ENCODE results near the gene GRID2. TPM values are rescaled to one million over a fixed set of nuclear protein-coding genes. Genes with fewer than 3 reads are reported as not detected.

Gene GRID2
- total and polyA plus RNA-seq, 2 of the 4 experiments (the other 2 are of a cell fraction): under 0.01 TPM; not detected in 1

GRCh38 chr4:93187892-93188291 lies 884.1 kb downstream of the GRID2 start:
- no peak overlapping the region for H4K8ac ChIP-seq (ENCODE audit: low read depth in 2 of 2, low read length in 2 of 2)
- no peak for TF ChIP-seq BHLHE40 (IDR thresholded peaks at IDR 0.05; ENCODE audit: low read depth, low read length)
- TF ChIP-seq RCOR1 (IDR thresholded peaks at IDR 0.05; ENCODE audit: insufficient replicate concordance, low read length): no peak
- TF ChIP-seq USF2 (IDR thresholded peaks at IDR 0.05; ENCODE audit: low read depth, low read length): no peak
- TF ChIP-seq POLR2A (IDR thresholded peaks at IDR 0.05; ENCODE audit: low read depth, low read length): no peak
- no peak for TF ChIP-seq RFX5 (IDR thresholded peaks at IDR 0.05; ENCODE audit: low read depth, low read length)
- TF ChIP-seq, protein P1, sequence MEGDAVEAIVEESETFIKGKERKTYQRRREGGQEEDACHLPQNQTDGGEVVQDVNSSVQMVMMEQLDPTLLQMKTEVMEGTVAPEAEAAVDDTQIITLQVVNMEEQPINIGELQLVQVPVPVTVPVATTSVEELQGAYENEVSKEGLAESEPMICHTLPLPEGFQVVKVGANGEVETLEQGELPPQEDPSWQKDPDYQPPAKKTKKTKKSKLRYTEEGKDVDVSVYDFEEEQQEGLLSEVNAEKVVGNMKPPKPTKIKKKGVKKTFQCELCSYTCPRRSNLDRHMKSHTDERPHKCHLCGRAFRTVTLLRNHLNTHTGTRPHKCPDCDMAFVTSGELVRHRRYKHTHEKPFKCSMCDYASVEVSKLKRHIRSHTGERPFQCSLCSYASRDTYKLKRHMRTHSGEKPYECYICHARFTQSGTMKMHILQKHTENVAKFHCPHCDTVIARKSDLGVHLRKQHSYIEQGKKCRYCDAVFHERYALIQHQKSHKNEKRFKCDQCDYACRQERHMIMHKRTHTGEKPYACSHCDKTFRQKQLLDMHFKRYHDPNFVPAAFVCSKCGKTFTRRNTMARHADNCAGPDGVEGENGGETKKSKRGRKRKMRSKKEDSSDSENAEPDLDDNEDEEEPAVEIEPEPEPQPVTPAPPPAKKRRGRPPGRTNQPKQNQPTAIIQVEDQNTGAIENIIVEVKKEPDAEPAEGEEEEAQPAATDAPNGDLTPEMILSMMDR (conservative IDR thresholded peaks at IDR 0.05; ENCODE audit: low read depth, low read length): no peak
- TF ChIP-seq CHD1 (IDR thresholded peaks at IDR 0.05; ENCODE audit: low read depth, low read length): no peak
- TF ChIP-seq CEBPB (IDR thresholded peaks at IDR 0.05; ENCODE audit: low read depth, low read length): no peak
- TF ChIP-seq FOS (IDR thresholded peaks at IDR 0.05; ENCODE audit: low read depth, low read length): no peak
- DNase-seq (no peak), ATAC-seq (ENCODE audit: low read depth) (no peak)
- H3K4me2 ChIP-seq (ENCODE audit: low read depth, low read length): no peak overlapping the region
- no peaks in the 10 kb centered on the region for H3K27me3 ChIP-seq (ENCODE audit: control insufficient read depth, insufficient read depth, low read length)
- no peak overlapping the region for H3K27ac ChIP-seq (ENCODE audit: insufficient read depth, low read length)
- H2BK15ac ChIP-seq (ENCODE audit: low read depth, low read length): no peak overlapping the region
- H2AK9ac ChIP-seq (replicated peaks; ENCODE audit: low read depth, low read length, poor library complexity): no peak overlapping the region
- no peak overlapping the region for H2BK5ac ChIP-seq (ENCODE audit: low read depth, low read length, poor library complexity, severe bottlenecking)
- no TSS peak for BruUV-seq (replicated peaks)
- no peaks in the 10 kb centered on the region for H3K79me1 ChIP-seq (ENCODE audit: low read depth in 1 of 2, low read length in 2 of 2)
- no peak overlapping the region for H3K4me3 ChIP-seq (ENCODE audit: insufficient read depth, low read depth, low read length)
- no peak overlapping the region for H3K4ac ChIP-seq (ENCODE audit: low read depth, low read length)
- no peaks in the 10 kb centered on the region for H3K9me3 ChIP-seq (ENCODE audit: control insufficient read depth, insufficient read depth, low read length)
- H2BK20ac ChIP-seq (ENCODE audit: low read depth, low read length): no peak overlapping the region
- H4K20me1 ChIP-seq (ENCODE audit: insufficient read depth, low read length): no peaks in the 10 kb centered on the region
- in situ Hi-C loops (cut with MboI; ENCODE audit: low sequenced_read_pairs) (no loop called here), dilution Hi-C loops (cut with HindIII; ENCODE audit: low sequenced_read_pairs, unreplicated experiment) (no loop called here), intact Hi-C loops (cut with micrococcal nuclease) (no loop called here)
- POLR2A ChIA-PET (ENCODE audit: unreplicated experiment): no interaction called here
- no peak overlapping the region for H2AFZ ChIP-seq (replicated peaks; ENCODE audit: low read length, poor library complexity)
- H3K56ac ChIP-seq (ENCODE audit: extremely low read depth, insufficient read depth, low read length): no peak overlapping the region
- H4K91ac ChIP-seq (ENCODE audit: insufficient read depth, low read depth, low read length): no peak overlapping the region
- WGBS, 2 experiments (ENCODE audit: extremely low coverage in 2 of 2, insufficient read length in 1 of 2): 81% methylated on average over 3 of the region's 4 CpGs; no CpG with 5 or more reads in 1 of the 2 experiments
- H2BK120ac ChIP-seq (ENCODE audit: low read depth, low read length): no peak overlapping the region
- no peak overlapping the region for H3K18ac ChIP-seq (ENCODE audit: low read depth, low read length)
- no peak overlapping the region for H4K5ac ChIP-seq (ENCODE audit: low read depth, low read length)
- CTCF ChIA-PET: no interaction called here
- no peaks in the 10 kb centered on the region for H3K9me1 ChIP-seq (ENCODE audit: insufficient read depth, low read length)
- no peaks in the 10 kb centered on the region for H3K4me1 ChIP-seq (ENCODE audit: control insufficient read depth, insufficient read depth, low read length)
- H3K9ac ChIP-seq (ENCODE audit: low read depth, low read length): no peak overlapping the region
- H3K14ac ChIP-seq (replicated peaks; ENCODE audit: low read depth, low read length): no peak overlapping the region
- H3K23ac ChIP-seq (ENCODE audit: low read depth, low read length): no peak overlapping the region
- no peak overlapping the region for H2AK5ac ChIP-seq (ENCODE audit: low read depth, low read length)
- no peaks in the 10 kb centered on the region for H3K36me3 ChIP-seq (ENCODE audit: control insufficient read depth, insufficient read depth, low read length)
